Measurements from ENCODE around the gene SGCG. TPM values are rescaled to one million over a fixed set of nuclear protein-coding genes. Genes with fewer than 3 reads are reported as not detected.

The SGCG gene
- total RNA-seq, 4 donors from 2014 or later: 0.39 to 1.0 (median 0.85) TPM; not detected in 1

GRCh38 chr13:23254506-23254905, 73.7 kb downstream of the SGCG start:
- no peaks in the 10 kb centered on the region for H3K9me3 ChIP-seq
- TF ChIP-seq POLR2A (IDR thresholded peaks at IDR 0.05): no peak
- TF ChIP-seq EP300 (IDR thresholded peaks at IDR 0.05): no peak
- TF ChIP-seq CTCF (IDR thresholded peaks at IDR 0.05): no peak
- TF ChIP-seq POLR2AphosphoS5 (IDR thresholded peaks at IDR 0.05): no peak
- no peaks in the 10 kb centered on the region for H3K36me3 ChIP-seq
- H3K27ac ChIP-seq: no peak overlapping the region
- H3K4me3 ChIP-seq: no peak overlapping the region
- WGBS: 92% methylated on average over 4 of the region's 4 CpGs
- H3K4me1 ChIP-seq: no peaks in the 10 kb centered on the region
- DNase-seq (ENCODE audit: low spot score in 2 of 2): no peak
- H3K27me3 ChIP-seq: no peaks in the 10 kb centered on the region

GRCh38 chr13:23267571-23267970, 86.8 kb downstream of the SGCG start:
- no peak for TF ChIP-seq EP300 (IDR thresholded peaks at IDR 0.05)
- Histone ChIP-seq H3K36me3 (no peaks in the 10 kb centered on the region), H3K27ac (no peak overlapping the region), H3K4me1 (no peaks in the 10 kb centered on the region), H3K4me3 (no peak overlapping the region), H3K27me3 (no peaks in the 10 kb centered on the region), H3K9me3 (no peaks in the 10 kb centered on the region)
- WGBS: 82% methylated on average over 4 of the region's 4 CpGs
- DNase-seq (ENCODE audit: low spot score in 2 of 2): no peak

DNA sequence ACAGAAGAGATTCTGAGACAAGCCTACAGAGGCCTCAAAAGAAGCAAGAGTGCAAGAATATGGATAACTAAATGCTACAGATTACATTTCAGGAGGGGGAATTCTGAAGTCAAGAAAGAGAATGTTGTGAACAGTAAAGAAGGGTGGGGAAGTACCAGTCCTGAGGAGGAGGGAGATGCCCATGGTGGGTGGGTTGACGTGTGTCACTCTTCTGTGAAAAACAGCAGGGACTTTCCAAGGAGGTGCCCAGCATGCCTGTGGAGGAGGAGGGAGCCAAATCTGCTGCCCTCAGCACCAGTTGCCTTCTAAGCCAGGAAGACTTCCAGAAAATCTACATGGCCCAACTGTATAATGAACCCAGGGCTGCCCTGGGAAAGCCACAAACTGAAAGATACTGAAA, 87.7 kb downstream of the SGCG start:
- no peak overlapping the region for H3K4me3 ChIP-seq
- H3K9me3 ChIP-seq: no peaks in the 10 kb centered on the region
- 59% methylated on average over 1 of the region's 1 CpG for WGBS
- H3K27me3 ChIP-seq: no peaks in the 10 kb centered on the region
- no peaks in the 10 kb centered on the region for H3K36me3 ChIP-seq
- no peak for DNase-seq (ENCODE audit: low spot score in 2 of 2)
- H3K4me1 ChIP-seq: no peaks in the 10 kb centered on the region
- no peak overlapping the region for H3K27ac ChIP-seq
- TF ChIP-seq POLR2A (IDR thresholded peaks at IDR 0.05): no peak
- TF ChIP-seq CTCF (IDR thresholded peaks at IDR 0.05): no peak
- TF ChIP-seq POLR2AphosphoS5 (IDR thresholded peaks at IDR 0.05): no peak
- TF ChIP-seq EP300 (IDR thresholded peaks at IDR 0.05): no peak

DNA sequence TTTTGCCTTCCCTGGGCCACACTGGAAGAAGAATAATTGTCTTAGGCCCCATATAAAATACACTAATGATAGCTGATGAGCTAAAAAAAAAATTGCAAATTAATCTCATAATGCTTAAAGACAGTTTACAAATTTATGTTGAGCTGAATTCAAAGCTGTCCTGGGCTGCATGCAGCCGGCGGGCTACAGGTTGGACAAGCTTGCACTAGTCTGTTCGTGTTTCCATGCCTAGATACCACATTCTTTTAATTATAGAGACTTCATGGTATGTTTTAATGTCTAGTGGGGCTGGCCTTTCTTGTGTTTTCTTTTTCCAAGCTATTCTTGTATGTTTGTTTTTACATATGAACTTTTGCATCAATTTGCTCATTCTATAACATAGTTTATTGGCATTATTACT, 90.6 kb downstream of the SGCG start:
- Histone ChIP-seq H3K4me3 (no peak overlapping the region), H3K36me3 (no peaks in the 10 kb centered on the region), H3K27ac (no peak overlapping the region), H3K9me3 (no peaks in the 10 kb centered on the region), H3K27me3 (no peaks in the 10 kb centered on the region), H3K4me1 (no peaks in the 10 kb centered on the region)
- 81% methylated on average over 3 of the region's 3 CpGs for WGBS
- TF ChIP-seq EP300 (IDR thresholded peaks at IDR 0.05) (no peak), CTCF (IDR thresholded peaks at IDR 0.05) (no peak), POLR2A (IDR thresholded peaks at IDR 0.05) (no peak), POLR2AphosphoS5 (IDR thresholded peaks at IDR 0.05) (no peak)
- DNase-seq (ENCODE audit: low spot score in 2 of 2): no peak

DNA sequence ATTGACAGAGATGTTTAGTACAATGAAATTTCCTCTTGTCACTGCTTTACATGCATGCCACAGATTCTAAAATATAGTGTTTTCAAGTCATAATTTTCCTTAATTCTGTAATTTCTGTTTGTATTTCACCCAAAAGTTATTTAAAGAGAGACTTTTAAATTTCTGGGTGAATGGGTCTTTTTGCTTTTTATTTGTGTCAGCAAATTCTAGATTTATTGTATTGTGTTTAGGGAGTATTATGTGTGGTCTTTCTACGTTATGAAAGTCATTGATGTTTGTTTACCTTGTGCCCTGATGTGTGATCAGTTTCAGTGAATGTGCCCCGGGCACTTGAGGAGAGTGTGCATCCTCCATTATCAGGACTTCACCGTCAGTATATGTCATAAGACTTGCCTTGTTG, 92.7 kb downstream of the SGCG start:
- Histone ChIP-seq H3K4me3 (no peak overlapping the region), H3K4me1 (no peaks in the 10 kb centered on the region), H3K27me3 (no peaks in the 10 kb centered on the region), H3K36me3 (no peaks in the 10 kb centered on the region), H3K9me3 (no peaks in the 10 kb centered on the region), H3K27ac (no peak overlapping the region)
- 79% methylated on average over 3 of the region's 3 CpGs for WGBS
- TF ChIP-seq POLR2A (IDR thresholded peaks at IDR 0.05): no peak
- no peak for TF ChIP-seq POLR2AphosphoS5 (IDR thresholded peaks at IDR 0.05)
- TF ChIP-seq EP300 (IDR thresholded peaks at IDR 0.05): no peak
- TF ChIP-seq CTCF (IDR thresholded peaks at IDR 0.05): no peak
- DNase-seq (ENCODE audit: low spot score in 2 of 2): no peak

- WGBS: 78% methylated on average over 5 of the region's 5 CpGs
- no peaks in the 10 kb centered on the region for H3K27me3 ChIP-seq
- TF ChIP-seq EP300 (IDR thresholded peaks at IDR 0.05) (no peak), CTCF (IDR thresholded peaks at IDR 0.05) (no peak), POLR2AphosphoS5 (IDR thresholded peaks at IDR 0.05) (no peak), POLR2A (IDR thresholded peaks at IDR 0.05) (no peak)
- no peak overlapping the region for H3K27ac ChIP-seq
- H3K36me3 ChIP-seq: no peaks in the 10 kb centered on the region
- H3K4me3 ChIP-seq: no peak overlapping the region
- no peaks in the 10 kb centered on the region for H3K9me3 ChIP-seq
- DNase-seq (ENCODE audit: low spot score in 2 of 2): no peak
- no peaks in the 10 kb centered on the region for H3K4me1 ChIP-seq
These were observed 98.5 kb downstream of the SGCG start for GRCh38 chr13:23279321-23279720.

All from suprapubic skin (tissue), 4 donors.